ENCODE results near the gene NIPAL3. TPM values are rescaled to one million over a fixed set of nuclear protein-coding genes. Genes with fewer than 3 reads are reported as not detected.
A peak's percentile ranks its signal among the peaks of the same experiment; 100 is the strongest.

Gene NIPAL3
- total RNA-seq, 2 donors from 2014 or later = 33.9 to 48.2 TPM

DNA sequence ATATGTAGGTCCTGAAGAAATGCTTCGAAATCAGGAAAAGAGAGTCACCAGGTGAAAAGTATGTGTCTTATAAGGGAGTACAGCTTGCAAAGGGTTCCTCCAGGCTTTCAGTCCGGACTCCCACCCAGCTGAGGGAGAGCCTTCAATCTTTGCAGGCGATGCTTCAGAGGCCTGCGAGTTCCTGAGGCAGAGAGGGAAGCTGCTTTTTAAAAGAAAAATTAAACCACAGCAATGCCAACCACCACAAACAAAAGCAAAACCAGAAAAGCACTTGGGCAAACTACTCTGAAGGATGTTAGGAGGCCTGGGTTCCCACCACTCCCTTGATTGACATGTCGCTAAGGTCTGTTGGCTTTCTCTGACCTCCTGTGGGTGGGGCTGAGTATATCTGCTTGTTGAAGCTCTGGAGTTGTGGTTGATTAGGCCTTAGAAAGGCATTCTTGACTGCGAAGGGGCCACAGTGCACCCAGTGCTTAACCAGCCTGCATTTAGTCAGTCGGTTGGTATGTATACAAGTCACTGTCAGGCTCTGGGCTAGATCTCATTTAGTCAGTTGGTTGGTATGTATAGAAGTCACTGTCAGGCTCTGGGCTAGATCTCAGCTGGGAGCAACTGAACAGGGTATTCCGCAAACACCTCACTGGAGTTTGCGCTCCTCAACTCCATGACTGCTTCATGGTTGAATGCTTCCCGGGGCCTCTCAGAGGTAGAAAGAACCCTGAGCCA is 1.2 kb downstream of the NIPAL3 start:
- DNase-seq (peak; percentile 35 to 69), ATAC-seq (peak; percentile 22)
- intact Hi-C loops (cut with DNase I, micrococcal nuclease) = no loop called here

DNA sequence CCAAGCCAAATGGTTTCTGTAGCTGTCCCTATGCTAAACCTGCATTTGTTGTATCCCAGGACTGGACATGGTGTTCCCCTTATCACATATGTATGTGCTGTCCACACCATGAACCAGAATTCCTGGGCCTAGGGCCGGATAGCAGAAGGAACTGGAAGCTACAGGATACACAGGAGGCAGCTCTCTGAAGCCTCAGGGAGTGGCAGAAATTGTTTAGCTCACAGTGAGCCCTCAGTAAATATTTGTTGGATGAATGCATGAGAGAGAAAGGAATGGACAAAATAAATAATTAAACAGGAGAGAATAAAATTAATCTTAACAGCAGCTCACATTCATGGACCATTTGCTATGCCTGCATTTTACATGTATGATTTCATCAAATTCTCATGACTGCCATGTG is 2.1 kb downstream of the NIPAL3 start:
- ATAC-seq (no peak), DNase-seq (no peak)
- intact Hi-C loops (cut with DNase I, micrococcal nuclease) = no loop called here

DNA sequence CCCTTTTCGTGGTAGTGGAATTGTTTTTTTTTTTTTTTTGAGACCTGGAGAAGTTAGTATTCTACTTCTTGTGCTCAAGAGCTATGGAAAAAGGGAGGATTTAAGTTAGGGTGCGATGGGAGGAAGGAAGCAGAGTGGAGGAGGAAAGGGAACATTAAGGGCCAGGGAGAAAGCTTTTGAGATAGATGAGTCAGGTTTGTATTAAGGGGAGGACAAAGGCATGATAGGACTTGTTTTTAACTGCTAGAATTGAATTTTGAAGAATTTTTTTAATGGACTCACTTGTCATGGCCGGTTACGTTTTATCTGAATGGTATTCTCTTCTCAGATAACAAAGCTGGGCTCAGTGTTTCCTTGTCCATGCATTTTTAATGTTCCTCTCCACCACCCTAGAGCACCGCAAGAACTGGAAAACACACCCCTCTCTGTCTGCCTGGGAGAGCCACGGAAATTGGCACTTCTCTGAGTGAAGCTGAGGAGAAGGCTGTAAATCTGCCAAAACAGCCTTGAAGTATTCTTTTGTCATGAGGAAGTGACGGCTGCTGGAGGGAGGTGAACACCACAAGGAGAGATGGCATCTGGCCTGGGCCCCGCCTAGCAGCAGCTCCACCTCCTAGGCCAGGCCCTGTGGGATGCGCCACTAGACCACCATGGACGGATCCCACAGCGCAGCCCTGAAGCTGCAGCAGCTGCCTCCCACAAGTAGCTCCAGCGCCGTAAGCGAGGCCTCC is 3.5 kb downstream of the NIPAL3 start:
- DNase-seq (peak; percentile 72 to 78), ATAC-seq (peak; percentile 55)
- intact Hi-C loops (cut with DNase I, micrococcal nuclease) = no loop called here

DNA sequence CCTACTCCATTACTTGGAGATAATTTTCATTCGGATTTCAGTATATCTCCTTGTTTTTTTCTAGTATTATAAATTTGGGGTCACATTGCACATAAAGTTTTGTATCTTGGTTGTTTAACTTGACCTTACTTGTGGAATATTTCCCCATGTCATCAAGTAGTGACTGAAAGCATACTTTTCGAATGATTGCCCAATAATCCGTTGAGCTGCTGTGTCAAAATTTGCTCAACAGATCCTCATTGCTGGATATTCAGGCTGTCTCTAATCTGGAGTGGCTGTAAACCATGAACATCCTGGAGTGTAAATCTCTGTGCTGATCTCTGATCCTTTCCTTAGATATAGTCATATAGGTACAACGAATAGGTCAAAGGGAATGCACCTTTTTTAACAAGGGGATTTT is 4.9 kb downstream of the NIPAL3 start:
- ATAC-seq (no peak), DNase-seq (no peak)
- intact Hi-C loops (cut with DNase I, micrococcal nuclease) = no loop called here

- intact Hi-C loops (cut with DNase I, micrococcal nuclease) = no loop called here
Observed at GRCh38 chr1:24421502-24421901, 5.9 kb downstream of the NIPAL3 start.

DNA sequence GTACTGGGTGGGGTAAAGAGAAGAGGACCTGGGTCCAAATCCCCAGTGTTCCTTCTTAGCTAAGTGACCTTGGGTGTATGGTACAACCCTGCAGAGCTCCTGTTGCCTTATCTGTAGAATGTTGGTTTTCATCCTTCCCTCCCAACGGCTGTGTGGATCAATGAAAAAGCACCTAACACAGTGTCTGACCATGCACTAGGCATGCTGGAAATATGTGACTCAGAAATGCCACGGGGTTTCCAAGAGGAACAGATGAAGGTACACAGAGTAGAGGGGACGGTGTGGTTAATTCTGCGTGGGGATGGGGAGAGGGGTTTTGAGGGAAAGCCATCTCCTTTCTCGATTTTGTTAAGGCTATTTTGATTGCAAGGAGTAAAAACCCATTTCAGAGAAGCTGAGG is 8.6 kb downstream of the NIPAL3 start:
- ATAC-seq (no peak), DNase-seq (no peak)
- intact Hi-C loops (cut with DNase I, micrococcal nuclease) = no loop called here

More at GRCh38 chr1:24421502-24421901, 5.9 kb downstream of the NIPAL3 start:
- ATAC-seq (no peak), DNase-seq (no peak)

DNA sequence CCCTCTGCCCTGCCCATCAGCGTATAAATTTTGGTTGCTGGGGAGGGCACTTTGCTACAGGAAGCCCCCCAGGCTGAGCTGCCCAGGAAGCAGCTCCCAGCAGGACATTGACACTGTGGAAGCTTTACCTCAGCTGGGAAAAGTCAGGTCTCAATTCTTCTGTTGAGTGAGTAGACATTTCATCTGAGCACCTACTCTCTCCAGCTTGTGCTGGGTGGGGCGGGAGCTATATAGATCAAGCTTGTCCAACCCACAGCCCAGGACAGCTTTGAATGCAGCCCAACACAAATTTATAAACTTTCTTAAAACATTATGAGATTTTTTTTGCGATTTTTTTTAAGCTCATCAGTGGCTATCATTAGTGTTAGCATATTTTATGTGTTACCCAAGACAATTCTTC is 9.4 kb downstream of the NIPAL3 start:
- ATAC-seq (peak; percentile 70), DNase-seq (peak in 1 of 2 donors; percentile 34)
- intact Hi-C loops (cut with DNase I, micrococcal nuclease) = no loop called here

- intact Hi-C loops (cut with DNase I, micrococcal nuclease) = no loop called here
- DNase-seq = peak in 1 of 2 donors; percentile 37
- peak; percentile 86 for ATAC-seq
Observed at GRCh38 chr1:24425441-24425840, 9.8 kb downstream of the NIPAL3 start.

GRCh38 chr1:24425922-24426321 is 10.3 kb downstream of the NIPAL3 start:
- ATAC-seq (no peak), DNase-seq (no peak)
- intact Hi-C loops (cut with DNase I, micrococcal nuclease) = no loop called here

DNA sequence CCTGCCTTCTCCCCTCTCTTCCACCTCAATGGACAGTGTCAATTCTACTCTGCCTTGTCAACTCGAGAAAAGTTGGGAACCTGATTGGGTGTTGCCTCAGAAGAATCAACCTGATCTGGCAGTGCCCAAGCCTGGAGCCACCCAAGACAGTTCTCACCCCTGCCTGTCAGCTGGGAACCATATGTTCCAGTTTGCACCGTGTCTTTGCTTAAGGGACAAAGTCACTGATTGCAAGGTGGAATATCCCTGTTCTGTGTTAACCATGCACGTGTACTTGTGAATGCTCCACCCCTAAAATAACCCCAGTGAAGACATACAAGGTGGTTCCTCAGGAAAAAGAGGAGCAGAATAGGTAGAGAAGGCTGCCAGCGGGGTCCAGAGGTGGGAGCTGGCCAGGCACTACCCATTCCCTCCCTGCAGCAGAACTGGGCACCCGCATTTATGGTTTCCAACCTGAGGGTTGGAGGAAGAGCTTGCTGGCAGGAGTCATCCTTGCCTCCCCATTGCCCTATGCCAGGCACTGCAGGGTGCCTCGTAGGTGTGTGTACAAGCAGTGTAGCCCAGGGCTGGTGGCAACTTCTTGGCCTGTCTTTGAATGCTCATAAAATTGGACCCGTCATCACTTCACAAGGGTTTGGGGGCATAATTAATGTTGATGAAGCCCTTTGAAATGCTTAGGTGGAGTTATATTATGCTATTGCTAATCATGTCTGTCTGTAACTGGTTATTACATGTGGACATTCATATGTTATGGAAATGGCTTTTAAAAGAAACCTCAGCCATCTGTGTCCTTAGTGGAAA is 11.3 kb downstream of the NIPAL3 start:
- DNase-seq (no peak), ATAC-seq (peak; percentile 46)
- intact Hi-C loops (cut with DNase I, micrococcal nuclease) = no loop called here

DNA sequence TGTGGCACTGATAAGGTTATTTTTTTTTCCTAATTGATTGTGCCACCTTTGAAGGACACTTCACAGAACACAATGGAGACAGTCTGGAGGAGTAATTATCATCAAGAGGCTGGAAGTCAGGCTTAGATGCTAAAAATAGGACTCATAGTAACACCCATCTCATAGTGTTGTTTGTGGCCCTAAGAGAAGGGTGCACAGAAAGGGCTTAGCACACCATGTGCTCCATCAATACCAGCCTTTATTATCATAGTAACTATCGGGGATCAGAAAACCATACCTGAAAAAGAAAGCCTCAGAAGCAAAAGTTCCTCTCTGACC is 11.9 kb downstream of the NIPAL3 start:
- ATAC-seq (no peak), DNase-seq (no peak)
- intact Hi-C loops (cut with DNase I, micrococcal nuclease) = no loop called here

- no peak for ATAC-seq
- intact Hi-C loops (cut with DNase I, micrococcal nuclease) = no loop called here
- DNase-seq = no peak
Observed at GRCh38 chr1:24435782-24436365, 20.3 kb downstream of the NIPAL3 start.

GRCh38 chr1:24437631-24438396 is 22.2 kb downstream of the NIPAL3 start:
- no peak for ATAC-seq
- no peak for DNase-seq
- intact Hi-C loops (cut with DNase I, micrococcal nuclease) = no loop called here

GRCh38 chr1:24438423-24438901 is 22.9 kb downstream of the NIPAL3 start:
- ATAC-seq (no peak), DNase-seq (no peak)
- intact Hi-C loops (cut with DNase I, micrococcal nuclease) = no loop called here

DNA sequence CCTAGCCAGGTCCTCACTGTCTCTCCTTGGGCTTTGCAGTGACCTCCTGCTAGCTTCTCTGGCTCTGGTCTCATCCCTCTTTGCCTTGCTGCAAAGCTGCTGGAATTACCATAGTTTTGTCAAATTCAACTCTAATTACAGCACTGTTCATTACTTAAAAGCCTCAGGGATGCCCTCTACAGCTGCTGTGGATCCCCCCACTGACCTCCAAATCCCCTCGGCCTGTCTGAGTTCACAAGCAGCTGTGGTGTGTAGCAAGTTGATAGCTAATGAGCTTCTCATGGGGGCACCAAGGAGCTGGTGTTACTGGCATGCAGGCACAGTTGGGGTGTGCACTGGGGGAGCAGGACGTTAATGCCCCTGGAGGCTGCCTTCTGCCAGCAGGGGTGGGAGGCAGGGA is 24.8 kb downstream of the NIPAL3 start:
- intact Hi-C loops (cut with DNase I, micrococcal nuclease) = no loop called here
- no peak for ATAC-seq
- DNase-seq = no peak

GRCh38 chr1:24441480-24441879 is 25.9 kb downstream of the NIPAL3 start:
- DNase-seq (no peak), ATAC-seq (no peak)
- intact Hi-C loops (cut with DNase I, micrococcal nuclease) = no loop called here

- intact Hi-C loops (cut with DNase I, micrococcal nuclease) = no loop called here
- DNase-seq (no peak), ATAC-seq (no peak)
Observed at GRCh38 chr1:24441996-24442668, 26.5 kb downstream of the NIPAL3 start.

DNA sequence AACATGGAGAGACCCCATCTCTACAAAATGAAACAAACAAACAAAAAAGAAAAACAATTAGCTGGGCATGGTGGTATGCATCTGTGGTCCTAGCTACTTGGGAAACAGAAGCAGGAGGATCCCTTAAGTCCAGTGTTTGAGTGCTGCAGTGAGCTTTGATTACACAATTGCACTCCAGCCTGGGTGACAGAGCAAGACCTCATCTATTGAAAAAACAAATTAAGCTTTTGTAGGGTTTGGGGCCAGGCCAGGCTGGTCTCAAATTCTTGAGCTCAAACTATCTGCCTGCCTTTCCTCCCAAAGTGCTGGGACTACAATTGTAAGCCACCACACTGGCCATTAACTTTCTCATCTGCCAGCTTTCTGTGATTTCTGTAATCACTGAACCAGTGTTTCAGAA is 27.2 kb downstream of the NIPAL3 start:
- DNase-seq = no peak
- no peak for ATAC-seq
- intact Hi-C loops (cut with DNase I, micrococcal nuclease) = no loop called here
